ENCODE results near the gene EOMES.

The EOMES gene

GRCh38 chr3:27720899-27721716, 1.0 kb downstream of the EOMES start:
- peak; percentile 33 for TF ChIP-seq CTCF (conservative IDR thresholded peaks at IDR 0.05; ENCODE audit: low read depth, low read length)
- no peak for DNase-seq (ENCODE audit: low read depth)
- H3K4me3 ChIP-seq (ENCODE audit: low read length), result peak overlapping the region; percentile 38

DNA sequence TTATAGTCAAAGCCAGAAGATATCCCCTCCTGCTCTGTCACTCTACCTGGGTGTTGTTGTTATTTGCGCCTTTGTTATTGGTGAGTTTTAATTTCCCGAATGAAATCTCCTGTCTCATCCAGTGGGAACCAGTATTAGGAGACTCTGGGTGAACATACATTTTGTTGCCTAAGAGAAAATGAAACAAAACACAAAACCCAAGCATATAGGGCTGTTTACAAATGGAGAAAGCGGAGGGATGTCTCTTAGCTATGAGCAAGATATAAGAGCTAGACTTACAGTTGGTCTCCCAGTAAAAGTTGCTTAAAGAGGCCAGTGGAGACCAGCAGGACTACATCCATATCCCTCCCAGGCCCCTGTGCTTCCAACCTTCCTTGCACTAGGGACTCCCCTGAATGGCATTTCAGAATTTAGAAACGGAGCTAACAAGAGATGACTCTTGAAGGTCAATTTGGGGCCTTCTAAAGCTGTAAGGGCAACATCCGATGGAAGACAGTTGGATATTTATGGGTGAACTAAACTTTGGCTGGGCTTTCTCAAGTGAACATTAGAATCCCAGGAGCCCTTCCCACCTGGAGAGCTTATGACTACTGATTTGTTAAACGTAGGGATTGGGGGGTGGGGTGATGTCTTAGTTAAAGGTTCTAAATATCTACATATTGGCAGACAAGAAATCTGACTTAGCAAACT, 2.7 kb downstream of the EOMES start:
- no peak for TF ChIP-seq CTCF (conservative IDR thresholded peaks at IDR 0.05; ENCODE audit: low read depth, low read length)
- DNase-seq (ENCODE audit: low read depth), result no peak
- no peak overlapping the region for H3K4me3 ChIP-seq (ENCODE audit: low read length)

DNA sequence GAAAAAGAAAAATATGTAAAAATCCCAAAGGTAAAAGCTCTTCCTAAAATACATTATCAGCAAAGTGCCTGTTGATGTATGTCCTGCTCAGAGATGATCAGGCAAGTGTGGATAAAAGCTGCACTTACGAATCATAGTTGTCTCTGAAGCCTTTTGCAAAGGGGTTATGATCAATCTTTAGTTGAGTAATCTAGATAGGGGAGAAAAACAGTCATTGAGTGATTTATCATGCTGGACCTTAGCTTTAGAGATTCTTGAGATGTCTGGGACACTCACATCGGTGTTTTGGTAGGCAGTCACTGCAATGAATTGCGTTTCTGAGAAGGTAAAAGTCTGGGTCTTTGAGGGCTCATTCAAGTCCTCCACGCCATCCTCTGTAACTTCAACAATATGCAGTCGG, 3.7 kb downstream of the EOMES start:
- no peak for TF ChIP-seq CTCF (conservative IDR thresholded peaks at IDR 0.05; ENCODE audit: low read depth, low read length)

GRCh38 chr3:27717200-27717852, 4.8 kb downstream of the EOMES start:
- no peak for TF ChIP-seq CTCF (conservative IDR thresholded peaks at IDR 0.05; ENCODE audit: low read depth, low read length)
- no peak for DNase-seq (ENCODE audit: low read depth)
- H3K4me3 ChIP-seq (ENCODE audit: low read length), result no peak overlapping the region

More for the DNA sequence above, 3.7 kb downstream of the EOMES start:
- no peak overlapping the region for H3K4me3 ChIP-seq (ENCODE audit: low read length)
- DNase-seq (ENCODE audit: low read depth), result no peak

DNA sequence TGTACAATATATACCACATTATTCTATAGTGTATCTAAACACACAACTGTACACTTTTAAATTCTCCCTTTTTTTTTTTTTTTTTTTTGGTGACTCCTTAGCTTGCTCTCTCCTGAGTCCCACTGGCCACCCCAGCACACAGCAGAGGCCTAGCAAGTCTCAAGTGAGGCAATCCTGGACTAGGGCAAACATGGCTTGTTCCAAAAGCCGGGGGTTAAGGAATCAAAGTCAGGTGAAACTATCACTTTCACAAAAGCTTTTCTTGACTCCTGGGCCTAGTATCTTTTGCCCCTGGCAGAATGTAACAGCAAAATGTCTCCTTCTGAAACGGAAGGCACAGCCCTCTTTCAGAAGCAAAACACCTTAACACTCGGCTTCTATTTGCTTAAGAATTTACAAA, 5.8 kb downstream of the EOMES start:
- DNase-seq (ENCODE audit: low read depth), result no peak
- H3K4me3 ChIP-seq (ENCODE audit: low read length), result no peak overlapping the region
- TF ChIP-seq CTCF (conservative IDR thresholded peaks at IDR 0.05; ENCODE audit: low read depth, low read length), result no peak

- no peak for TF ChIP-seq CTCF (conservative IDR thresholded peaks at IDR 0.05; ENCODE audit: low read depth, low read length)
- DNase-seq (ENCODE audit: low read depth), result no peak
- no peak overlapping the region for H3K4me3 ChIP-seq (ENCODE audit: low read length)
These were observed 6.3 kb downstream of the EOMES start for GRCh38 chr3:27715863-27716262.

All from retinal pigment epithelial cell (primary cell).